ENCODE results near the gene RAMP1.

DNA sequence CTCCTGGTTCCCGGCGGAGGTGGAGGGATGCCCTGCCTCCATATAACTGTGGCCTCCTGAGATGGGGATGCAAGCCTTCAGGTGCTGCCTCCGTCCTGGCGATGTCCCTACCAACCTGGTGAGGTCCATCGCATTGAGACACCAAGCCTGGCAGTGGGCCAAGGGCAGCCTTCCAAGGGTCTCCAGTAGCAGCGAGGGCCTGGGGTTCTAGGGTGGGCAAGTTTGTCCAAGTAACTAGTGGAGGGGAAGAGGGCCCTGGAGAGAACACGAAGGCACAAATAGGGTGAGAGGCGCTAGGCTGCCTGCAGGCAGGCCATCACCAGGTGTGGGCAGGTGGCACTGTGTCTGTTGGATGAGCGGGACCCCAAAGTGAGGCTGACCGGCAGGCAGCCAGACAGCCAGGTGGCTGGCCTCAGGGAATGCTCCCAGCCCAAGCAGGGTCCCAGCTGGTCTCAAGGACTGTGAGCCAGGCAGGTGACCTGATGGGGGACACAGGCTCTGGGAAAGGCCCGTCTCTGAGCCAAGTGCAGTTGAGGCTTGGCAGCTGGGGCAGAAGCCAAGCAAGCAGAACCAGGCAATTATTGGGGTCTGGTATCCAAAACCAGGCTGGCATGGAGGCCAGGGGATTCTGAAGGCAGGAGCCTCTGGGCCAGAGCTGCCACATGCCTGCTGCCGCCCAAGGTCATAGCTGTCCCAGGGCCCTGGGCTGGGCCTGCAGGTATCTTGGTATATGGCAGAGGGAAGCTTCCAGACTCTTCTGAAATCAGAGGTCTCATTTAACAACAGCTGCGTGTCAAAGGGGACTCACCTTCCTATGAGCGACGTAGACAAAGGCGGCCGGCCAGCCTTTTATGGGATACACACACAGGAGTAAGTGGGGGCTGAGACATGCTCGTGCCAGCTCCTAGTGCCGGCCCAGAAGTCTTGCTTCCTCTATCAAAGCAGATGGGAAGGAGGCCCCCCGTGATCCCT lies 23.4 kb downstream of the RAMP1 start:
- TF ChIP-seq, protein P1, sequence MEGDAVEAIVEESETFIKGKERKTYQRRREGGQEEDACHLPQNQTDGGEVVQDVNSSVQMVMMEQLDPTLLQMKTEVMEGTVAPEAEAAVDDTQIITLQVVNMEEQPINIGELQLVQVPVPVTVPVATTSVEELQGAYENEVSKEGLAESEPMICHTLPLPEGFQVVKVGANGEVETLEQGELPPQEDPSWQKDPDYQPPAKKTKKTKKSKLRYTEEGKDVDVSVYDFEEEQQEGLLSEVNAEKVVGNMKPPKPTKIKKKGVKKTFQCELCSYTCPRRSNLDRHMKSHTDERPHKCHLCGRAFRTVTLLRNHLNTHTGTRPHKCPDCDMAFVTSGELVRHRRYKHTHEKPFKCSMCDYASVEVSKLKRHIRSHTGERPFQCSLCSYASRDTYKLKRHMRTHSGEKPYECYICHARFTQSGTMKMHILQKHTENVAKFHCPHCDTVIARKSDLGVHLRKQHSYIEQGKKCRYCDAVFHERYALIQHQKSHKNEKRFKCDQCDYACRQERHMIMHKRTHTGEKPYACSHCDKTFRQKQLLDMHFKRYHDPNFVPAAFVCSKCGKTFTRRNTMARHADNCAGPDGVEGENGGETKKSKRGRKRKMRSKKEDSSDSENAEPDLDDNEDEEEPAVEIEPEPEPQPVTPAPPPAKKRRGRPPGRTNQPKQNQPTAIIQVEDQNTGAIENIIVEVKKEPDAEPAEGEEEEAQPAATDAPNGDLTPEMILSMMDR (IDR thresholded peaks at IDR 0.05): no peak
- no peak for TF ChIP-seq POLR2A (IDR thresholded peaks at IDR 0.05)
